ENCODE data around the gene SULT6B1. TPM values are rescaled to one million over a fixed set of nuclear protein-coding genes. Genes with fewer than 3 reads are reported as not detected.

SULT6B1 gene
- total and polyA plus RNA-seq, 5 donors from 2014 or later, result not detected

DNA sequence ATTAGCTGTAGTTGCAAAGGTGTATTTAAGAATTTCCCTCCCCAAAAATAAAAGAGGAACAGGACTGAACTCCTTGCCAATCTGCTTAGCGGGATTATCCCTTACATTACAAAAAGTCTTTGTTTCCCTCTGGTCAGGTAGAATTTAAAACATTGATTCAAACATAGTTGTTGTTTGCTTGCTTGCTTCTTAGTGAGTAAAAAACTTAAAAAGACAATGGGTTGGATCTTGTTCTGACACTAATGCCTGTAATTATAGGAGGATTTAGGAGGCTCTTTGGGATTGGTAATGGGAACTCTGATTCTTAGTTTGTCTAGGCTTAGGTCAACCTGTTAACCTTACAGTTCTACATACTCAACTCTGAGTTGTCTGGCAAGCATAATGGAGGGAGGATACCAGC lies 4.1 kb upstream of the SULT6B1 start:
- Histone ChIP-seq H3K27ac (ENCODE audit: insufficient read depth, low read length, poor library complexity, severe bottlenecking) (no peak overlapping the region), H3K4me1 (ENCODE audit: control insufficient read depth, insufficient read depth, low read length, poor library complexity, severe bottlenecking) (peaks cover 14% of the 10 kb centered on the region), H3K4me3 (ENCODE audit: low read depth, low read length) (no peak overlapping the region), H3K9me3 (ENCODE audit: control insufficient read depth in 2 of 2, low read length in 2 of 2) (no peaks in the 10 kb centered on the region), H3K36me3 (ENCODE audit: control insufficient read depth, insufficient read depth, low read length) (no peaks in the 10 kb centered on the region), H3K27me3 (ENCODE audit: control insufficient read depth, insufficient read depth, low read length) (peaks cover 2% of the 10 kb centered on the region)
- Mint-ChIP-seq H3K4me1 (peaks cover 4 to 14% (median 8%) of the 10 kb centered on the region in 4 donors), H3K4me3 (peak overlapping the region in 1 of 4 donors; percentile 34), H3K27ac (no peak overlapping the region), H3K9me3 (no peaks in the 10 kb centered on the region), H3K36me3 (no peaks in the 10 kb centered on the region), H3K27me3 (peaks cover 4% of the 10 kb centered on the region)
- ATAC-seq (ENCODE audit: low read depth in 2 of 2), result no peak
- no peak for DNase-seq

GRCh38 chr2:37191747-37192146 lies 3.3 kb upstream of the SULT6B1 start:
- DNase-seq (no peak), ATAC-seq (ENCODE audit: low read depth in 2 of 2) (no peak)
- Histone ChIP-seq H3K27me3 (ENCODE audit: control insufficient read depth, insufficient read depth, low read length) (peaks cover 2% of the 10 kb centered on the region), H3K4me1 (ENCODE audit: control insufficient read depth, insufficient read depth, low read length, poor library complexity, severe bottlenecking) (peaks cover 6% of the 10 kb centered on the region), H3K27ac (ENCODE audit: insufficient read depth, low read length, poor library complexity, severe bottlenecking) (no peak overlapping the region), H3K4me3 (ENCODE audit: low read depth, low read length) (no peak overlapping the region), H3K9me3 (ENCODE audit: control insufficient read depth in 2 of 2, low read length in 2 of 2) (no peaks in the 10 kb centered on the region), H3K36me3 (ENCODE audit: control insufficient read depth, insufficient read depth, low read length) (no peaks in the 10 kb centered on the region)
- H3K4me3 Mint-ChIP-seq, result peak overlapping the region in 2 of 4 donors; percentile 10 to 34
- H3K9me3 Mint-ChIP-seq, result no peaks in the 10 kb centered on the region
- H3K27ac Mint-ChIP-seq, result no peak overlapping the region
- no peaks in the 10 kb centered on the region for H3K36me3 Mint-ChIP-seq
- peaks cover 9% of the 10 kb centered on the region for H3K27me3 Mint-ChIP-seq
- peaks cover 0 to 7% (median 5%) of the 10 kb centered on the region in 4 donors for H3K4me1 Mint-ChIP-seq

DNA sequence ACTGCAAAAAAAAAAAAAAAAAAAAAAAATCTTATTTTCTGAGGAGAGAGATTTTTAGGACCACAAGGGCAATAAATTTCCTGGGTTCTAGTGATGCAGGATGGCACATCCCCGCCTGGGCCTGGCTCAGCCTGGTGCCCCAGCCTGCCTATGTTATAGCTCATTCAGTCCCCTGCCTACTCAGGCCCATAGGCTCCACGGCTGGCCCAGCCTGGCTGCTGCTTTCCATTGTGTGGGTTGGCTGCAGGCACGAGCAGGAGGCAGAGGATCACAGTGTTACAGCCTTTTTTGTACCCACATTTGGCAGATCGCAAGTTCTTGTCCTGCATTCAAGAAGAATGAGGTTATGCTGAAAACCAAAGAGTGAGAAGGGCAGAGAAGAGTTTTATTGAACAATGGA lies 2.8 kb upstream of the SULT6B1 start:
- no peaks in the 10 kb centered on the region for H3K36me3 Mint-ChIP-seq
- ATAC-seq (ENCODE audit: low read depth in 2 of 2), result no peak
- no peaks in the 10 kb centered on the region for H3K9me3 Mint-ChIP-seq
- no peak overlapping the region for H3K27ac Mint-ChIP-seq
- H3K27me3 Mint-ChIP-seq, result peaks cover 10% of the 10 kb centered on the region
- Histone ChIP-seq H3K36me3 (ENCODE audit: control insufficient read depth, insufficient read depth, low read length) (no peaks in the 10 kb centered on the region), H3K4me1 (ENCODE audit: control insufficient read depth, insufficient read depth, low read length, poor library complexity, severe bottlenecking) (peaks cover 5% of the 10 kb centered on the region), H3K9me3 (ENCODE audit: control insufficient read depth in 2 of 2, low read length in 2 of 2) (no peaks in the 10 kb centered on the region), H3K4me3 (ENCODE audit: low read depth, low read length) (no peak overlapping the region), H3K27ac (ENCODE audit: insufficient read depth, low read length, poor library complexity, severe bottlenecking) (no peak overlapping the region), H3K27me3 (ENCODE audit: control insufficient read depth, insufficient read depth, low read length) (peaks cover 4% of the 10 kb centered on the region)
- peaks cover 0 to 3% (median 2%) of the 10 kb centered on the region in 4 donors for H3K4me1 Mint-ChIP-seq
- DNase-seq, result no peak
- no peak overlapping the region for H3K4me3 Mint-ChIP-seq

DNA sequence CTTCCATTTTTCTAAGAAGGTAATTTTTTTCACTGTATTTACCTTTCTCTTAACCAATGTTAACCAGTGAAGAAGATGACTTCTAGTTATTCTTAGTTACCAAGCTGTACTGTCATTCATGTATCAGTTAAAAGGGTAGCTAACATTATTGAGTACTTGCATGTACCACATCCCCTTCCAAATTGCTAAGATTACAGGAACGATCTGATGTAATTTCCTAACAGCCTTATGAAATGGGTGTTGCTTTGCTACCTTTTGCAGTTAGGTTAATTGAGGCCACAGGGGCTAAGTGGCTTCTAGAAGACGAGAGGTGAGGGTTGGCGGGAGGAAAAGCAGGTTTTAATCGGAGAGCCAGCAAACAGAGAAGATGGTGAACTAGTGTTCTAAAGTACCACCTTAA lies 1.8 kb upstream of the SULT6B1 start:
- Mint-ChIP-seq H3K4me3 (peak overlapping the region in 1 of 4 donors; percentile 3), H3K9me3 (no peaks in the 10 kb centered on the region), H3K36me3 (no peaks in the 10 kb centered on the region), H3K4me1 (no peaks in the 10 kb centered on the region), H3K27me3 (peaks cover 20% of the 10 kb centered on the region), H3K27ac (no peak overlapping the region)
- no peaks in the 10 kb centered on the region for H3K4me1 ChIP-seq (ENCODE audit: control insufficient read depth, insufficient read depth, low read length, poor library complexity, severe bottlenecking)
- ATAC-seq (ENCODE audit: low read depth in 2 of 2) (no peak), DNase-seq (no peak)
- H3K36me3 ChIP-seq (ENCODE audit: control insufficient read depth, insufficient read depth, low read length), result no peaks in the 10 kb centered on the region
- H3K27ac ChIP-seq (ENCODE audit: insufficient read depth, low read length, poor library complexity, severe bottlenecking), result no peak overlapping the region
- H3K27me3 ChIP-seq (ENCODE audit: control insufficient read depth, insufficient read depth, low read length), result peaks cover 10% of the 10 kb centered on the region
- H3K9me3 ChIP-seq (ENCODE audit: control insufficient read depth in 2 of 2, low read length in 2 of 2), result no peaks in the 10 kb centered on the region
- no peak overlapping the region for H3K4me3 ChIP-seq (ENCODE audit: low read depth, low read length)

GRCh38 chr2:37189452-37190153 lies 1.1 kb upstream of the SULT6B1 start:
- no peaks in the 10 kb centered on the region for H3K9me3 Mint-ChIP-seq
- ATAC-seq (ENCODE audit: low read depth in 2 of 2) (no peak), DNase-seq (no peak)
- peaks cover 23% of the 10 kb centered on the region for H3K27me3 Mint-ChIP-seq
- Histone ChIP-seq H3K27ac (ENCODE audit: insufficient read depth, low read length, poor library complexity, severe bottlenecking) (no peak overlapping the region), H3K36me3 (ENCODE audit: control insufficient read depth, insufficient read depth, low read length) (no peaks in the 10 kb centered on the region), H3K27me3 (ENCODE audit: control insufficient read depth, insufficient read depth, low read length) (peaks cover 13% of the 10 kb centered on the region), H3K9me3 (ENCODE audit: control insufficient read depth in 2 of 2, low read length in 2 of 2) (no peaks in the 10 kb centered on the region), H3K4me3 (ENCODE audit: low read depth, low read length) (no peak overlapping the region), H3K4me1 (ENCODE audit: control insufficient read depth, insufficient read depth, low read length, poor library complexity, severe bottlenecking) (no peaks in the 10 kb centered on the region)
- H3K36me3 Mint-ChIP-seq, result no peaks in the 10 kb centered on the region
- no peak overlapping the region for H3K4me3 Mint-ChIP-seq
- no peaks in the 10 kb centered on the region for H3K4me1 Mint-ChIP-seq
- peak overlapping the region in 1 of 3 donors; percentile 12 for H3K27ac Mint-ChIP-seq

DNA sequence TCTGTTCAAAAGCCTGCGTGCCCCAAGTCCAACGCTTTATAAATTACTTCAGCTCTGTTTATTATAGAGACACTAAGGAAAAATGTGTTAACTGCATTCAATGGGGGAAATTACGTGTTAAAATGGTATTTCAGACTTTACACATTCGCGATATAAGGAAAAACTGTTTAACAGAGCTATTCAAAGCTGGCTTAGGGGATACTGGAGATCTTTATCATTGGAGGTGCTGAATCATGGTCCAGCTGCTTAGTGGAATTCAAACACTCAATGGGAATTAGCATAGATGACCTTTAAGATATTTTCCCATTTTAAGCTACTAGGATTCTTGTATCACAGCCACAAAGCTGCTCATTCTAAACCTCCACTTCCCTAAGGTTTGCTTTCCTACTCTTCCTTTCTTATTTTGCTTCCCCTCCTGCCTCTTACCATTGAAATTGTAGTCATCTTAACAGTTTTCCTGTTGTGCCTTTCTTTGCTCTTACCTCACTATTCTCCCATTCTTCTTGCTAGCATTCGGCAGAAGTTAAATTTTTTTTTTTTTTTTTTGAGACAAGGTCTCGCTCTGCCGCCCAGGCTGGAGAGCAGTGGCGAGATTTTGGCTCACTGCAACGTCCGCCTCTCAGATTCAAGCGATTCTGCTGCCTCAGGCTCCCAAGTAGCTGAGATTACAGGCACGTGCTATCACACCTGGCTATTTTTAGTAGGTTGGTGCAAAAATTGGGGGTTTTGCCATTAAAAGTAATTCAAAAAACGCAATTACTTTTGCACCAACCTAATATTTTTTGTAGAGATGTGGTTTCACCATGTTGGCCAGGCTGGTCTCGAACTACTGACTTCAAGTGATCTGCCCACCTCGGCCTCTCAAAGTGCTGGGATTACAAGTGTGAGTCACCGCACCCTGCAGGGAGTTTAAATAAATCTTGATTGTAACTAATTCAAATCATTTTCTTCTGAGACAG lies 6.5 kb downstream of the SULT6B1 start:
- no peak overlapping the region for H3K27ac ChIP-seq (ENCODE audit: insufficient read depth, low read length, poor library complexity, severe bottlenecking)
- H3K9me3 ChIP-seq (ENCODE audit: control insufficient read depth in 2 of 2, low read length in 2 of 2), result no peaks in the 10 kb centered on the region
- Mint-ChIP-seq H3K4me3 (no peak overlapping the region), H3K9me3 (peaks cover 0 to 4% (median 0%) of the 10 kb centered on the region in 7 donors), H3K4me1 (no peaks in the 10 kb centered on the region), H3K27me3 (peaks cover 36% of the 10 kb centered on the region), H3K27ac (peak overlapping the region in 1 of 3 donors; percentile 45), H3K36me3 (no peaks in the 10 kb centered on the region)
- peaks cover 16% of the 10 kb centered on the region for H3K27me3 ChIP-seq (ENCODE audit: control insufficient read depth, insufficient read depth, low read length)
- H3K4me3 ChIP-seq (ENCODE audit: low read depth, low read length), result no peak overlapping the region
- DNase-seq, result no peak
- H3K4me1 ChIP-seq (ENCODE audit: control insufficient read depth, insufficient read depth, low read length, poor library complexity, severe bottlenecking), result no peaks in the 10 kb centered on the region
- no peaks in the 10 kb centered on the region for H3K36me3 ChIP-seq (ENCODE audit: control insufficient read depth, insufficient read depth, low read length)
- ATAC-seq (ENCODE audit: low read depth in 2 of 2), result no peak

GRCh38 chr2:37180640-37181039 lies 7.8 kb downstream of the SULT6B1 start:
- Histone ChIP-seq H3K4me3 (ENCODE audit: low read depth, low read length) (no peak overlapping the region), H3K4me1 (ENCODE audit: control insufficient read depth, insufficient read depth, low read length, poor library complexity, severe bottlenecking) (no peaks in the 10 kb centered on the region), H3K9me3 (ENCODE audit: control insufficient read depth in 2 of 2, low read length in 2 of 2) (no peaks in the 10 kb centered on the region), H3K27ac (ENCODE audit: insufficient read depth, low read length, poor library complexity, severe bottlenecking) (no peak overlapping the region), H3K36me3 (ENCODE audit: control insufficient read depth, insufficient read depth, low read length) (no peaks in the 10 kb centered on the region), H3K27me3 (ENCODE audit: control insufficient read depth, insufficient read depth, low read length) (peaks cover 10% of the 10 kb centered on the region)
- no peak overlapping the region for H3K4me3 Mint-ChIP-seq
- H3K9me3 Mint-ChIP-seq, result peaks cover 0 to 5% (median 0%) of the 10 kb centered on the region in 7 donors
- H3K27me3 Mint-ChIP-seq, result peaks cover 27% of the 10 kb centered on the region
- ATAC-seq (ENCODE audit: low read depth in 2 of 2) (no peak), DNase-seq (no peak)
- no peaks in the 10 kb centered on the region for H3K4me1 Mint-ChIP-seq
- H3K27ac Mint-ChIP-seq, result no peak overlapping the region
- H3K36me3 Mint-ChIP-seq, result no peaks in the 10 kb centered on the region

Data from CD4-positive, CD25-positive, alpha-beta regulatory T cell (primary cell).